ENCODE results near the gene RNF214.

- TF ChIP-seq RAD21 (conservative IDR thresholded peaks at IDR 0.05) (no peak), TAF1 (IDR thresholded peaks at IDR 0.05; ENCODE audit: low read depth) (no peak)
- TF ChIP-seq, protein P1, sequence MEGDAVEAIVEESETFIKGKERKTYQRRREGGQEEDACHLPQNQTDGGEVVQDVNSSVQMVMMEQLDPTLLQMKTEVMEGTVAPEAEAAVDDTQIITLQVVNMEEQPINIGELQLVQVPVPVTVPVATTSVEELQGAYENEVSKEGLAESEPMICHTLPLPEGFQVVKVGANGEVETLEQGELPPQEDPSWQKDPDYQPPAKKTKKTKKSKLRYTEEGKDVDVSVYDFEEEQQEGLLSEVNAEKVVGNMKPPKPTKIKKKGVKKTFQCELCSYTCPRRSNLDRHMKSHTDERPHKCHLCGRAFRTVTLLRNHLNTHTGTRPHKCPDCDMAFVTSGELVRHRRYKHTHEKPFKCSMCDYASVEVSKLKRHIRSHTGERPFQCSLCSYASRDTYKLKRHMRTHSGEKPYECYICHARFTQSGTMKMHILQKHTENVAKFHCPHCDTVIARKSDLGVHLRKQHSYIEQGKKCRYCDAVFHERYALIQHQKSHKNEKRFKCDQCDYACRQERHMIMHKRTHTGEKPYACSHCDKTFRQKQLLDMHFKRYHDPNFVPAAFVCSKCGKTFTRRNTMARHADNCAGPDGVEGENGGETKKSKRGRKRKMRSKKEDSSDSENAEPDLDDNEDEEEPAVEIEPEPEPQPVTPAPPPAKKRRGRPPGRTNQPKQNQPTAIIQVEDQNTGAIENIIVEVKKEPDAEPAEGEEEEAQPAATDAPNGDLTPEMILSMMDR (IDR thresholded peaks at IDR 0.05; ENCODE audit: poor library complexity, severe bottlenecking), result no peak
Measured at GRCh38 chr11:117313828-117314768, 81.6 kb downstream of the RNF214 start.
